ENCODE measurements around the gene GNG7. TPM values are rescaled to one million over a fixed set of nuclear protein-coding genes. Genes with fewer than 3 reads are reported as not detected.

The GNG7 gene
- polyA plus RNA-seq, 10 donors = 1.6 to 3.6 (median 2.3) TPM

- DNase-seq = peak in 2 of 3 donors; percentile 55 to 74
Measured at GRCh38 chr19:2488942-2489731, 213.4 kb downstream of the GNG7 start.

GRCh38 chr19:2488405-2488941 is 214.0 kb downstream of the GNG7 start:
- peak in 1 of 3 donors; percentile 45 for DNase-seq

- DNase-seq = no peak
Measured at GRCh38 chr19:2487842-2488241, 214.7 kb downstream of the GNG7 start.

- DNase-seq = no peak
Measured at GRCh38 chr19:2487090-2487489, 215.4 kb downstream of the GNG7 start.

GRCh38 chr19:2485428-2485827 is 217.1 kb downstream of the GNG7 start:
- DNase-seq = no peak

- no peak for DNase-seq
Measured at GRCh38 chr19:2484178-2484937, 218.1 kb downstream of the GNG7 start.

GRCh38 chr19:2483484-2484151 is 218.9 kb downstream of the GNG7 start:
- no peak for DNase-seq

- DNase-seq = no peak
Measured at GRCh38 chr19:2483084-2483483, 219.4 kb downstream of the GNG7 start.

GRCh38 chr19:2482354-2483038 is 220.0 kb downstream of the GNG7 start:
- no peak for DNase-seq

GRCh38 chr19:2481466-2481865 is 221.0 kb downstream of the GNG7 start:
- DNase-seq = no peak

- no peak for DNase-seq
Measured at GRCh38 chr19:2479556-2480194, 222.8 kb downstream of the GNG7 start.

GRCh38 chr19:2478756-2479555 is 223.5 kb downstream of the GNG7 start:
- DNase-seq = peak in 2 of 3 donors; percentile 49 to 86

GRCh38 chr19:2478278-2478755 is 224.2 kb downstream of the GNG7 start:
- DNase-seq = peak in 1 of 3 donors; percentile 65

- peak in 1 of 3 donors; percentile 56 for DNase-seq
Measured at GRCh38 chr19:2477732-2478191, 224.7 kb downstream of the GNG7 start.

GRCh38 chr19:2477141-2477710 is 225.3 kb downstream of the GNG7 start:
- no peak for DNase-seq

GRCh38 chr19:2476451-2477140 is 225.9 kb downstream of the GNG7 start:
- DNase-seq = peak in 1 of 3 donors; percentile 65

GRCh38 chr19:2475702-2476450 is 226.6 kb downstream of the GNG7 start, which contains the start of gene GADD45B:
TSS of gene GADD45B (plus strand) at chr19:2476127. CDS start at chr19:2476359, 232 bp downstream.
- DNase-seq = peak; percentile 98

Data from muscle of back (tissue), 11 donors.